WTC11 (cell line): ENCODE results near the gene TINAGL1.

Source experiments
- AFF4 ChIP-seq: sonication (generic); formaldehyde crosslinking; IDR thresholded peaks from 2 replicates; pipeline ENCODE4 v1.8.1; 2023; ENCODE audit warnings: mild to moderate bottlenecking, missing genetic modification reagents, borderline replicate concordance
- ARID4B ChIP-seq: sonication (generic); formaldehyde crosslinking; IDR thresholded peaks from 2 replicates; pipeline ENCODE4 v1.8.0; 2023; ENCODE audit warnings: missing genetic modification reagents, mild to moderate bottlenecking, borderline replicate concordance
- ATF2 ChIP-seq: sonication (generic); formaldehyde crosslinking; IDR thresholded peaks from 2 replicates; pipeline ENCODE4 v1.8.1; 2022; ENCODE audit warnings: low read depth, missing genetic modification reagents, borderline replicate concordance
- CTCF ChIP-seq: fragments of 200-600 bp; IDR thresholded peaks from 2 replicates; pipeline ENCODE4 v1.8.0; 2022; ENCODE audit warnings: antibody characterized with exemption
- E2F4 ChIP-seq: sonication (generic); formaldehyde crosslinking; IDR thresholded peaks from 2 replicates; pipeline ENCODE4 v1.8.1; 2022; ENCODE audit warnings: low read depth, mild to moderate bottlenecking, moderate library complexity, missing genetic modification reagents, borderline replicate concordance
- ETV6 ChIP-seq: sonication (generic); formaldehyde crosslinking; IDR thresholded peaks from 2 replicates; pipeline ENCODE4 v1.8.1; 2022; ENCODE audit warnings: mild to moderate bottlenecking, missing genetic modification reagents
- IRF2 ChIP-seq: sonication (generic); formaldehyde crosslinking; IDR thresholded peaks from 2 replicates; pipeline ENCODE4 v1.8.0; 2022; ENCODE audit warnings: low read depth, missing genetic modification reagents, borderline replicate concordance
- MXD4 ChIP-seq: fragments of 250-450 bp; sonication (Bioruptor Pico); IDR thresholded peaks from 2 replicates; pipeline ENCODE4 v1.8.0; 2021; ENCODE audit warnings: mild to moderate bottlenecking, moderate library complexity, borderline replicate concordance
- USF2 ChIP-seq: sonication (generic); formaldehyde crosslinking; IDR thresholded peaks from 2 replicates; pipeline ENCODE4 v1.8.1; 2023; ENCODE audit warnings: mild to moderate bottlenecking, missing genetic modification reagents, moderate library complexity

- TF ChIP-seq CTCF: no peak
- no peak for TF ChIP-seq USF2 (CRISPR knock-in tag)
- no peak for TF ChIP-seq ATF2 (CRISPR knock-in tag)
- TF ChIP-seq ETV6: no peak
- TF ChIP-seq E2F4 (CRISPR knock-in tag): no peak
- no peak for TF ChIP-seq AFF4 (CRISPR knock-in tag)
- TF ChIP-seq MXD4: no peak
- no peak for TF ChIP-seq IRF2 (CRISPR knock-in tag)
- TF ChIP-seq ARID4B: no peak
These were observed 760 bp upstream of the TINAGL1 start for GRCh38 chr1:31575369-31576140.
